ENCODE data around the gene FFAR4.

The FFAR4 gene

GRCh38 chr10:93593749-93594148 lies 27.3 kb downstream of the FFAR4 start:
- DNase-seq: no peak
- H3K4me3 Mint-ChIP-seq: no peak overlapping the region
- TF ChIP-seq, protein P1, sequence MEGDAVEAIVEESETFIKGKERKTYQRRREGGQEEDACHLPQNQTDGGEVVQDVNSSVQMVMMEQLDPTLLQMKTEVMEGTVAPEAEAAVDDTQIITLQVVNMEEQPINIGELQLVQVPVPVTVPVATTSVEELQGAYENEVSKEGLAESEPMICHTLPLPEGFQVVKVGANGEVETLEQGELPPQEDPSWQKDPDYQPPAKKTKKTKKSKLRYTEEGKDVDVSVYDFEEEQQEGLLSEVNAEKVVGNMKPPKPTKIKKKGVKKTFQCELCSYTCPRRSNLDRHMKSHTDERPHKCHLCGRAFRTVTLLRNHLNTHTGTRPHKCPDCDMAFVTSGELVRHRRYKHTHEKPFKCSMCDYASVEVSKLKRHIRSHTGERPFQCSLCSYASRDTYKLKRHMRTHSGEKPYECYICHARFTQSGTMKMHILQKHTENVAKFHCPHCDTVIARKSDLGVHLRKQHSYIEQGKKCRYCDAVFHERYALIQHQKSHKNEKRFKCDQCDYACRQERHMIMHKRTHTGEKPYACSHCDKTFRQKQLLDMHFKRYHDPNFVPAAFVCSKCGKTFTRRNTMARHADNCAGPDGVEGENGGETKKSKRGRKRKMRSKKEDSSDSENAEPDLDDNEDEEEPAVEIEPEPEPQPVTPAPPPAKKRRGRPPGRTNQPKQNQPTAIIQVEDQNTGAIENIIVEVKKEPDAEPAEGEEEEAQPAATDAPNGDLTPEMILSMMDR (IDR thresholded peaks at IDR 0.05): no peak
- H3K27me3 Mint-ChIP-seq (ENCODE audit: low read depth, poor library complexity): peaks cover 32% of the 10 kb centered on the region
- no peaks in the 10 kb centered on the region for H3K9me3 Mint-ChIP-seq
- peaks cover 32% of the 10 kb centered on the region for H3K4me1 Mint-ChIP-seq
- no peaks in the 10 kb centered on the region for H3K36me3 Mint-ChIP-seq (ENCODE audit: low read depth)
- peak overlapping the region; percentile 68 for H3K27ac Mint-ChIP-seq

DNA sequence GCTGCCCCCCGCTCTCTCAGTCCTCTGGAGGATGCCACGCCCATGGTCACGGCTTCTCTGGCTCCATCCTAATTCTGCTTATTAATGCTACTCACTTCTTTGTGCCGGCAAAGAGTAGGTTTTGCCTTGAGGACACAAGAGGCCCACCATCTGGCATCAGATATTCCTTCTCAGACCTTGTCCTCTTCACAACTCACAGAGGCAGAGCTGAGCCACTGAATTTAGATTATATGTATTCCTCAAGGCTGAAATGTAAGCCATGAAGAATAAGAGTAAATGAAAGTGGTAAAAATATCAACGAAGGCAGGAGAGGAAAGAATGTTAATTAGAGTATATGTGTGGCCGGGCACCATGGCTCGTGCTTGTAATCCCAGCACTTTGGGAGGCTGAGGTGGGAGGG lies 28.1 kb downstream of the FFAR4 start:
- H3K4me1 Mint-ChIP-seq: peaks cover 25% of the 10 kb centered on the region
- H3K4me3 Mint-ChIP-seq: no peak overlapping the region
- TF ChIP-seq, protein P1 (IDR thresholded peaks at IDR 0.05): no peak
- no peak for DNase-seq
- no peaks in the 10 kb centered on the region for H3K36me3 Mint-ChIP-seq (ENCODE audit: low read depth)
- H3K27ac Mint-ChIP-seq: peak overlapping the region; percentile 3
- peaks cover 38% of the 10 kb centered on the region for H3K27me3 Mint-ChIP-seq (ENCODE audit: low read depth, poor library complexity)
- no peaks in the 10 kb centered on the region for H3K9me3 Mint-ChIP-seq

- Mint-ChIP-seq H3K27me3 (ENCODE audit: low read depth, poor library complexity) (peaks cover 49% of the 10 kb centered on the region), H3K27ac (no peak overlapping the region), H3K9me3 (no peaks in the 10 kb centered on the region), H3K36me3 (ENCODE audit: low read depth) (no peaks in the 10 kb centered on the region), H3K4me3 (no peak overlapping the region), H3K4me1 (peaks cover 24% of the 10 kb centered on the region)
- TF ChIP-seq, protein P1 (IDR thresholded peaks at IDR 0.05): no peak
- no peak for DNase-seq
Observed at GRCh38 chr10:93595378-93596161, 29.1 kb downstream of the FFAR4 start.

GRCh38 chr10:93596539-93596938 lies 30.1 kb downstream of the FFAR4 start:
- H3K27me3 Mint-ChIP-seq (ENCODE audit: low read depth, poor library complexity): peaks cover 57% of the 10 kb centered on the region
- no peak overlapping the region for H3K27ac Mint-ChIP-seq
- no peaks in the 10 kb centered on the region for H3K36me3 Mint-ChIP-seq (ENCODE audit: low read depth)
- H3K4me1 Mint-ChIP-seq: peaks cover 15% of the 10 kb centered on the region
- H3K9me3 Mint-ChIP-seq: no peaks in the 10 kb centered on the region
- TF ChIP-seq, protein P1 (IDR thresholded peaks at IDR 0.05): no peak
- no peak overlapping the region for H3K4me3 Mint-ChIP-seq
- DNase-seq: no peak

GRCh38 chr10:93597075-93597599 lies 30.7 kb downstream of the FFAR4 start:
- Mint-ChIP-seq H3K27me3 (ENCODE audit: low read depth, poor library complexity) (peaks cover 60% of the 10 kb centered on the region), H3K4me3 (no peak overlapping the region), H3K9me3 (no peaks in the 10 kb centered on the region), H3K36me3 (ENCODE audit: low read depth) (no peaks in the 10 kb centered on the region), H3K27ac (no peak overlapping the region), H3K4me1 (peaks cover 15% of the 10 kb centered on the region)
- DNase-seq: no peak
- TF ChIP-seq, protein P1 (IDR thresholded peaks at IDR 0.05): no peak

DNA sequence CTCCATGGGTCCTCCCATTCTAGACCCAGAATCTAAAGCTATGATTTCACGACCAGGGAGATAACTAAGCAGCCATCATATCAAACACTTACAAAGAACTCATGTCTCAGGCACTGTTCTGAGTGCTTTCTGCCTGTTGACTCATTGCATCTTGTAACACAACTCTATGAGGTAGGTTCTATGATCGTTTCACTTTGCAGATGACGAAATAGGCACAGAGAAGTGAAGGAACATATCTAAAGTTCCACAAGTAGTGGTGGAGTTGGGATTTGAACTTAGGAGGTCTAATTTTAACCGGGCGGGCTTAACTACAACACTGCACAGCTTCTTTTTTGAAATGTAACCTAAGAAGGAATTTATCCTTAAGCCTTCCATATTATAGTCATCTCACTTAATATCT lies 31.7 kb downstream of the FFAR4 start:
- H3K9me3 Mint-ChIP-seq: no peaks in the 10 kb centered on the region
- H3K27ac Mint-ChIP-seq: no peak overlapping the region
- peaks cover 15% of the 10 kb centered on the region for H3K4me1 Mint-ChIP-seq
- TF ChIP-seq, protein P1 (IDR thresholded peaks at IDR 0.05): no peak
- H3K36me3 Mint-ChIP-seq (ENCODE audit: low read depth): no peaks in the 10 kb centered on the region
- DNase-seq: no peak
- H3K27me3 Mint-ChIP-seq (ENCODE audit: low read depth, poor library complexity): peaks cover 69% of the 10 kb centered on the region
- no peak overlapping the region for H3K4me3 Mint-ChIP-seq
